GM19043 (cell line): ENCODE results near the gene GCLC.
"Not testable (repeated sequence)": the region's sequence is repeated elsewhere in the genome, so short reads cannot be mapped to it uniquely, and the experiment has no call there.

Experiments
- ATAC-seq: cut with Tn5 transposase; IDR thresholded peaks from one replicate; pipeline ENCODE4 v1.9.1; 2021; ENCODE audit warnings: low read depth; ENCODE audit not compliant: unreplicated experiment

The GCLC gene

DNA sequence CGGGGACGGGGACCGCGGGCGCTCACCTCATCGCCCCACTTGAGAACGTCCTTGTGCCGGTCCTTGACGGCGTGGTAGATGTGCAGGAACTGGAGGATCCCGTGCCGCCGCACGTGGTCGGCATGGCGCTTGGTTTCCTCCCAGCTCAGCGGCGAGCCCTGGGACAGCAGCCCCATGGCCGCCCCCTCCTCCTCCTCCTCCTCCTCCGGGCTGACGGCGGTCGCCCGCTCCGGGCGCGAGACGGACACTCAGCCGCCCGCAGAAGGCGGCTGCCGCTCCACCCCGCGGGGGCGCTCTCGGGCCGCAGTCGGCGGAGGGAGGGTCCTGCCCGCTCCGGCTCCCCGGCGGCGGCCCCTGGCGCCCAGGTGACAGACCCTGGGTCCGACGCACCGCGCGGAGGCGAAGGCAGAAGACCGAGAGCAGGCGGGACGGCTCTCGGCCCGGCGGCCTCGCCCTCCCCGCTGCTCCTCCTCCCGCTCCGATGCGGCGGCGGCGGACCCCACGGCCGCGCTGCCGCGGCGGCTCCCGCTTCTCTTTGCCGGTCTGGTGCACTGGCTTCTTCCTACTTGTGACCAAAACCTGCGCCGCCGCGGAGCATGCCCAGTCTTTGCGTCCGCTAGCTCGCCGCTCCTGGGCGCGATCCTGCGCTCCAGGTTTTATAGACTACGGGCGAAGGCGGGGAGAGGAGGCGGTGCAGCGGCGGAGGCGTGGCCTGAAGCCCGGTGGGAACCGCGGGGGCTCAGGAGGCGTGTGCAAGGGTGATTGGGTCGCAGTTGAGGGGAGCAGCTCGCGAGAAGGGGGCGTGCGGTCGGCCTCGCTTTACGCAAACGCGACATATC, at the start of gene GCLC:
TSS of gene GCLC (minus strand) at position 632 of the 839 bp plus-strand sequence. CDS start at position 176, 456 bp downstream.
- ATAC-seq: peak; percentile 54

DNA sequence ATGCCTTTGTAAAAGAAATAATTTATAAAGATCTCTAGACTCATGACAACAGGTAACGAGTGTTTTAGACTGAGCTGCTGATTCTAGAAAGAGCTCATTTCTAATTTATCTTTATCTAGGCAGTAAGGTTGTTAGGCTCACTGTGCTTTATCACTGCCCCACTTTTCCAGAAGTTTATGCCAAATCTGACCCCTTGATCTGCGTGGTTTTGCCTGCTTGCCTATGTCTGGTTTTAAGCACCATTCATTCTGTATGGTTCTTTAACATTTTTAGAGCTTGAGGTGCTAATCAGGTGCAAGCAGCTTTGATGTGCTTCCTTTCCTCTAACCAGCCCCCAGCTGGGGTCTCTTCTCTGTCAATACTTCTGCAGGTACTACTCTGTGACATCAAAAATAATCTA, 49.7 kb upstream of the GCLC start:
- ATAC-seq: no peak

DNA sequence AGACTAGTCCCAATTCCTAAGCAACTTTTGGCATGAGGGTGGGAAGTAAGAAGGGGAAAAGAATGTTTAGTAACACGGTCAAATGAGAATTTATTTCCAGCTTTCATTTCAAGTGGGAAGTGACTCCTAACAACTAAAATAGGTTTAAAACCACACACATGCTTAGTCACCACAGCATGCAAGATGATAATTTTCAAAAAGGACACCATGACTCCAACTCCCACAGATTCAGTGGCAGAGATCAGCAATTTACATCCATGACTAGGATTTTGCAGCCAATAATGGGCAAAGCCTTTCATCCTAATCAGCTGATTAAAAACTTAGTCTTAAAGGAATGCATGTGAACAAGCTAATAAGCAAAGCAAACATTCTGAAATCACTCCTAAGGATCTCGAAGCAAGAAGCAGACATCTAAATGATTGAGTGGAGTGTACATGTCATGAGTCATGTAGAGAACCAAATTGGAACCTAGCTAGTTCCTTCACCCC, 48.1 kb upstream of the GCLC start:
- ATAC-seq: no peak

- no peak for ATAC-seq
These were observed 47.0 kb upstream of the GCLC start for GRCh38 chr6:53591873-53592272.

GRCh38 chr6:53588816-53589509, 44.1 kb upstream of the GCLC start:
- no peak for ATAC-seq

DNA sequence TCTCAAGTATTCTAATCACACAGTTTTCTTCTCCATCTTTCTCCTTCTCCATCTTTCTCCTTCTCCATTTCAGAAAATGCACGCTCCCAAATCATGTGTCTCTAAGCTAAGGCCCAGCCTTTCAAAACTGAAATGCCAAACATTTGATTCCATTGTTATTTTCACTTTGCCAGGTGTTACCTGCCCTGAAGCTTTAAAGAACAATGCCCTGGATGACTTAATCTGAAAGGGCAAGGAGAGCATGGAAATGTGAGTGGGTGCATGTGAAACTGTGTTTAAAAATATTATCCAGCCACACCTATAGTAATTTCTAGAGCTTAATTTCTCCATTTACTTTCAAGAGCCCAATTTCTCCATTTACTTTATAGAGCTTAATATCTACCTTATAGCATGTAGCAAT, 42.4 kb upstream of the GCLC start:
- ATAC-seq: no peak

DNA sequence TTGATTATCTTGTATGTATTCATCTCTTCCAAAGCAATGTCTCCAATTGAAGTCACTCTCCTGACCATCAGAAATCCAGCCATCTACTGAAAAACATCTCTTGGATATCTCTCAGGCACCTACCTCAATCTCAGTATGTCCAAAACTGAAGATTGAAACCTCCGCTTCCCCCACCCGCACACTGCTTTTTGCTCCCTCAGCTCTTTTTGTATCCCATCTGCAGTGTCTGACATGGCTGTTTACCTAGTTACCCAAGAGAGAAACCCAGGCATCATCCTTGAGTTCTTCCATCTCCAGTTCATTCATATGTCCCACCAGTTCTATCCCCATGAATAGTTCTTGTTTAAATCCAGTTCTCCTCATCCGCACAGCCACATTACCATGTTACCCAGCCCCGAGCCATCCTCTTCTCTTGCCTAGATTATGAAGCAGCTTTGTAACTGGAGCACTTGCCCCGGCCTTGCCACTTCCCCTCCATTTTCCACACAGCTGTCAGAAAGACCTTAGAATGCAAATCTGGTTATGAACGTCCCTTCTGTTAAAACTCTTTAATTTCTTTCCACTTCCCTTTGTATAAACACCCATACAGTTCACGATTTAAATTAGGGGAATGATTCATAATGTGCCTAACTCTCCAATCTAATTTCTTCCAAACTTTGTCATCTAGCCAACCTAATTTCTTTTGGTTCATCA, 40.5 kb upstream of the GCLC start:
- ATAC-seq: no peak

- ATAC-seq: no peak
These were observed 39.8 kb upstream of the GCLC start for GRCh38 chr6:53584726-53585125.

- no peak for ATAC-seq
These were observed 38.5 kb upstream of the GCLC start for GRCh38 chr6:53583451-53583850.

- no peak for ATAC-seq
These were observed 38.1 kb upstream of the GCLC start for GRCh38 chr6:53582963-53583362.

GRCh38 chr6:53581856-53582255, 37.0 kb upstream of the GCLC start:
- no peak for ATAC-seq

DNA sequence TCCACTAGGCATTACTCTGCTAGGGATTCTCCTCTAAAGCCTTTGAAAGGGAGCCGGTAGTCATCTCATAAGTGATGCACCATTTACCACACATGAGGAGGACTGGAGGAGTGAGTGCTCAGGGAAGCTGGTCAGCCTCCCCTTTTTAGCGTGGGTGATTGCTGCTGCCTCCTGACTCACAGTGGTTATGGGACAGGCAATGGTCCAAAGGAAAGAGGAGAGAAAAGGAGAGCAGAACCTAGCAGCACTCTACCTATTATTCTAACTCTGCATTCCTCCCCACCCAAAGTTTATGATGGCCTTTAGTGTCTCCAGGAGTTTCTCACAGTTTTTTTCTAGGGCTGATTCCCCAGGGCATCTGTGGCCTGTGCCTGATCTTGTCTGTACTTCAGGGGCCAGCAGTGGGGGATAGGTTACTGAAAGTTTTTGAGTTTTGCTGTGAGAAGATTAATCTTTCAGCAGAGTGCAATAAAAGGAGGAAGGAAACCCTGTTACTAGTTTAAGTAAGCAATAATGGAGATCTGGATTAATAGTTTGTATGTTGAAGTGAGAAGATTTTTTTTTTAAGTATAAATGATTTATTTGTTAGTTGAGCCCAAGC, 36.4 kb upstream of the GCLC start:
- ATAC-seq: no peak

- ATAC-seq: no peak
These were observed 34.4 kb upstream of the GCLC start for GRCh38 chr6:53579338-53579737.

GRCh38 chr6:53578371-53578770, 33.5 kb upstream of the GCLC start:
- ATAC-seq: no peak

- ATAC-seq: no peak
These were observed 28.4 kb upstream of the GCLC start for GRCh38 chr6:53573299-53573698.

GRCh38 chr6:53572379-53572778, 27.5 kb upstream of the GCLC start:
- not testable (repeated sequence) for ATAC-seq

DNA sequence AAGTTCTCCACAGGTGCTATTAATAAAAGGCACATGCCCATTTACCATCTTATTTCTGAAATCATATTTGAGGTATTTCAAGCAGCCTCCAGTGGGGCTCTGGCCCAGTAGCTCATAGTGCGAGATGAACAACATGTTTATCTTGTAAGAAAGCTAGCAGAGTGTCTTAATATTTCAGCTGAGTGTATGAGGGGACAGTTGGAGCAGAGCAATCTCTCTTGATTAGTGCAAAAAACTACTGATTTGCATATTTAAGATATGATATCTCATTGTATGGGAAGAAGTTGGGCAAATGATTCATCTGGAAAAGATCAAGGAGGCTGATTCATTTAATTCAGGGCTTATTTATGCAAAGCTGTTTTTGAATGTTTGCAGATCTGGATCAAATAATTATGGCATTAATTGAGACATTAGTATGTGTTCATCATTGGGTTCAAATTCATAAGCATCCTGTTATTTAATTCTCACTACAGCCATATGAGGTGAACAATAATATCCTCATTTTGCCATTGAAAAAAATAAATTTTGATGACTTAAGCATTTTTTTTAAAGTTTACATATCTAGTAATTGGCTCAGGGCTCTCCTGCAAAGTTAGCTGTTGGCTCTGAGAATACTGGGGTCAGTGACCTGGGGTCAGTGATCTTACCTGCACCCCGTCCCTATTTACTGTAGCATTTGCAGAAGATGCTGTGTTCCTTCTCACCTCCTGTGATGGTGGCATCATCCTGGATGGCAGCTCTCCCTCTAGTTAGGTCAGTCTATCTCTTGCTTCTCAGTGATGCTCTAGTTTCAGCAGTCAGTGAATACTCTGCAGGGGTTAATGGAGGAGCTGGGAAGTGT, 24.1 kb upstream of the GCLC start:
- no peak for ATAC-seq

- no peak for ATAC-seq
These were observed 22.8 kb upstream of the GCLC start for GRCh38 chr6:53567701-53568100.

- ATAC-seq: no peak
These were observed 21.9 kb upstream of the GCLC start for GRCh38 chr6:53566755-53567154.

GRCh38 chr6:53565886-53566285, 21.0 kb upstream of the GCLC start:
- ATAC-seq: no peak
